Mesenchymal stem cell (in vitro differentiated cells and primary cell): Measurements from ENCODE around the gene ST7L.
A peak's percentile ranks its signal among the peaks of the same experiment; 100 is the strongest.
"Not testable (repeated sequence)": the region's sequence is repeated elsewhere in the genome, so short reads cannot be mapped to it uniquely, and the experiment has no call there.

Experiments used
- DNase-seq: peaks from one replicate; pipeline ENCODE4 v3.0.0-alpha.2; 2013
- H2AFZ ChIP-seq: one replicate; pipeline ENCODE4 v1.6.1; 2013; ENCODE audit warnings: low read depth, mild to moderate bottlenecking, control low read depth, inconsistent platforms, low read length, moderate library complexity
- H2AK5ac ChIP-seq: 2 replicates; pipeline ENCODE4 v1.6.1; 2013; ENCODE audit warnings: low read length, moderate library complexity, mild to moderate bottlenecking, inconsistent platforms; ENCODE audit not compliant: severe bottlenecking
- H2BK120ac ChIP-seq: one replicate; pipeline ENCODE4 v1.6.1; 2013; ENCODE audit warnings: low read depth, mild to moderate bottlenecking, inconsistent platforms, low read length, moderate library complexity
- H2BK12ac ChIP-seq, 2 experiments: one replicate each; pipeline ENCODE4 v1.6.1; 2013; ENCODE audit warnings: inconsistent platforms in 2 of 2, low read length in 2 of 2, mild to moderate bottlenecking in 2 of 2, moderate library complexity in 2 of 2, control low read depth in 1 of 2
- H2BK15ac ChIP-seq: one replicate; pipeline ENCODE4 v1.6.1; 2013; ENCODE audit warnings: mild to moderate bottlenecking, low read depth, inconsistent platforms; ENCODE audit not compliant: poor library complexity, severe bottlenecking
- H2BK5ac ChIP-seq: 2 replicates; pipeline ENCODE4 v1.6.1; 2013; ENCODE audit warnings: low read depth, mild to moderate bottlenecking, low read length, control low read depth, inconsistent platforms; ENCODE audit not compliant: poor library complexity, severe bottlenecking
- H3K14ac ChIP-seq, 2 experiments: one replicate each; pipeline ENCODE4 v1.6.1; 2013; ENCODE audit warnings: inconsistent platforms in 2 of 2, low read length in 2 of 2, control low read depth in 1 of 2, mild to moderate bottlenecking in 1 of 2, moderate library complexity in 1 of 2
- H3K18ac ChIP-seq, 2 experiments: one replicate each; pipeline ENCODE4 v1.6.1; 2013; ENCODE audit warnings: inconsistent platforms in 2 of 2, low read length in 2 of 2, control low read depth in 1 of 2, low read depth in 1 of 2, mild to moderate bottlenecking in 1 of 2
- H3K23ac ChIP-seq, 2 experiments: one replicate each; pipeline ENCODE4 v1.6.1; 2013; ENCODE audit warnings: inconsistent platforms in 2 of 2, low read length in 2 of 2, mild to moderate bottlenecking in 2 of 2, moderate library complexity in 2 of 2, control low read depth in 1 of 2
- H3K27ac ChIP-seq: 2 replicates; pipeline ENCODE4 v1.5.1; 2013; ENCODE audit warnings: mild to moderate bottlenecking, moderate library complexity, low read length, control low read depth, inconsistent platforms; ENCODE audit not compliant: poor library complexity, severe bottlenecking
- H3K27me3 ChIP-seq, 2 experiments: 2 replicates each; pipeline versions ENCODE4 v1.6.1 to v1.7.0; 2013; ENCODE audit warnings: low read length in 2 of 2, mild to moderate bottlenecking in 2 of 2, moderate library complexity in 2 of 2, control low read depth in 1 of 2, inconsistent platforms in 1 of 2; ENCODE audit not compliant: control insufficient read depth in 1 of 2, insufficient read depth in 1 of 2
- H3K36me3 ChIP-seq, 2 experiments: 2 replicates each; pipeline versions ENCODE4 v1.6.1 to v1.7.0; 2013; ENCODE audit warnings: low read length in 2 of 2, control low read depth in 1 of 2, inconsistent platforms in 1 of 2, low read depth in 1 of 2, mild to moderate bottlenecking in 1 of 2; ENCODE audit not compliant: insufficient read depth in 2 of 2, control insufficient read depth in 1 of 2
- H3K4ac ChIP-seq, 2 experiments: one replicate each; pipeline ENCODE4 v1.6.1; 2013; ENCODE audit warnings: inconsistent platforms in 2 of 2, low read length in 2 of 2, mild to moderate bottlenecking in 2 of 2, moderate library complexity in 2 of 2, control low read depth in 1 of 2, low read depth in 1 of 2
- H3K4me1 ChIP-seq: 2 replicates; pipeline ENCODE4 v1.6.1; 2013; ENCODE audit warnings: low read depth, low read length, control low read depth; ENCODE audit not compliant: control insufficient read depth, insufficient read depth
- H3K4me2 ChIP-seq: 2 replicates; pipeline ENCODE4 v1.6.1; 2013; ENCODE audit warnings: low read length, mild to moderate bottlenecking, inconsistent platforms; ENCODE audit not compliant: poor library complexity, severe bottlenecking
- H3K4me3 ChIP-seq, 2 experiments: 2 replicates each; pipeline versions ENCODE4 v1.5.1 to v1.7.0; 2013; ENCODE audit warnings: low read length in 2 of 2, mild to moderate bottlenecking in 2 of 2, control low read depth in 1 of 2, low read depth in 1 of 2; ENCODE audit not compliant: insufficient read depth in 1 of 2
- H3K79me1 ChIP-seq: replicated peaks from 2 replicates; pipeline ENCODE4 v1.6.1; 2013; ENCODE audit warnings: mild to moderate bottlenecking, control low read depth, low read length, inconsistent platforms; ENCODE audit not compliant: poor library complexity, severe bottlenecking
- H3K9ac ChIP-seq: 2 replicates; pipeline ENCODE4 v1.7.0; 2013; ENCODE audit warnings: mild to moderate bottlenecking, low read length, moderate library complexity
- H3K9me3 ChIP-seq: 2 replicates; pipeline ENCODE4 v1.7.0; 2013; ENCODE audit warnings: mild to moderate bottlenecking, low read length; ENCODE audit not compliant: control insufficient read depth
- H4K8ac ChIP-seq: one replicate; pipeline ENCODE4 v1.6.1; 2013; ENCODE audit warnings: inconsistent platforms, mild to moderate bottlenecking, low read length, moderate library complexity
- H4K91ac ChIP-seq: one replicate; pipeline ENCODE4 v1.6.1; 2013; ENCODE audit warnings: mild to moderate bottlenecking, low read length, inconsistent platforms
- WGBS: methylation state at CpG from one replicate; pipeline ENCODE4 v1.1.7; 2013; ENCODE audit warnings: mixed read lengths; 5-methylcytosine and 5-hydroxymethylcytosine counted together

The ST7L gene

GRCh38 chr1:112626193-112626592, 7.3 kb upstream of the ST7L start:
- peaks cover 6 to 41% of the 10 kb centered on the region in 2 experiments for H3K36me3 ChIP-seq
- over 99% methylated on average over 5 of the region's 5 CpGs for WGBS

GRCh38 chr1:112625696-112626095, 6.8 kb upstream of the ST7L start:
- Histone ChIP-seq H3K9me3 (no peaks in the 10 kb centered on the region), H3K9ac (no peak overlapping the region), H3K4ac (no peak overlapping the region), H3K23ac (no peak overlapping the region), H3K4me2 (no peak overlapping the region), H2AK5ac (no peak overlapping the region), H2BK5ac (no peak overlapping the region), H2BK120ac (no peak overlapping the region), H3K27me3 (no peaks in the 10 kb centered on the region), H2BK12ac (no peak overlapping the region), H3K18ac (no peak overlapping the region), H3K79me1 (no peaks in the 10 kb centered on the region), H4K8ac (no peak overlapping the region), H3K4me3 (no peak overlapping the region), H3K36me3 (peaks cover 6 to 36% of the 10 kb centered on the region in 2 experiments), H3K4me1 (peaks cover 5% of the 10 kb centered on the region), H4K91ac (no peak overlapping the region), H3K27ac (no peak overlapping the region), H2BK15ac (no peak overlapping the region), H2AFZ (no peak overlapping the region), H3K14ac (no peak overlapping the region)
- peak; percentile 56 for DNase-seq
- WGBS, result 88% methylated on average over 2 of the region's 2 CpGs

More at GRCh38 chr1:112626193-112626592, 7.3 kb upstream of the ST7L start:
- Histone ChIP-seq H3K9ac (no peak overlapping the region), H3K79me1 (no peaks in the 10 kb centered on the region), H3K27me3 (no peaks in the 10 kb centered on the region), H3K14ac (no peak overlapping the region), H3K4me3 (no peak overlapping the region), H2BK5ac (no peak overlapping the region), H3K27ac (no peak overlapping the region), H2AK5ac (no peak overlapping the region), H3K9me3 (no peaks in the 10 kb centered on the region), H3K23ac (no peak overlapping the region), H3K18ac (no peak overlapping the region), H2AFZ (no peak overlapping the region), H2BK120ac (no peak overlapping the region), H3K4ac (no peak overlapping the region), H4K91ac (no peak overlapping the region), H3K4me1 (peaks cover 5% of the 10 kb centered on the region), H2BK15ac (no peak overlapping the region), H3K4me2 (no peak overlapping the region), H2BK12ac (no peak overlapping the region), H4K8ac (no peak overlapping the region)
- no peak for DNase-seq

- not testable (repeated sequence) for H2BK15ac ChIP-seq, H3K27me3 ChIP-seq, H3K4me3 ChIP-seq, H3K14ac ChIP-seq, H3K18ac ChIP-seq, H2AK5ac ChIP-seq, H3K9me3 ChIP-seq, H4K8ac ChIP-seq, H4K91ac ChIP-seq, H3K4me2 ChIP-seq, H3K27ac ChIP-seq, H2BK5ac ChIP-seq, H3K79me1 ChIP-seq, H3K4me1 ChIP-seq, DNase-seq, H2BK120ac ChIP-seq, H2BK12ac ChIP-seq, H2AFZ ChIP-seq, H3K9ac ChIP-seq, H3K4ac ChIP-seq, H3K23ac ChIP-seq
- 100% methylated on average over 1 of the region's 5 CpGs for WGBS
- peaks cover 3 to 31% of the 10 kb centered on the region in 2 experiments for H3K36me3 ChIP-seq
These were observed 5.6 kb upstream of the ST7L start for GRCh38 chr1:112624493-112624892.

- H3K9ac ChIP-seq, result peak overlapping the region; percentile 100
- no peaks in the 10 kb centered on the region for H3K27me3 ChIP-seq
- H3K36me3 ChIP-seq, result peaks cover 5 to 14% of the 10 kb centered on the region in 2 experiments
- H3K14ac ChIP-seq, result no peak overlapping the region
- DNase-seq, result no peak
- no peak overlapping the region for H2BK15ac ChIP-seq
- H3K18ac ChIP-seq, result peak overlapping the region in 1 of 2 experiments; percentile 99
- H4K8ac ChIP-seq, result no peak overlapping the region
- WGBS, result 13% methylated on average over 3 of the region's 6 CpGs
- no peak overlapping the region for H2BK5ac ChIP-seq
- no peaks in the 10 kb centered on the region for H3K9me3 ChIP-seq
- no peak overlapping the region for H3K23ac ChIP-seq
- H4K91ac ChIP-seq, result no peak overlapping the region
- no peaks in the 10 kb centered on the region for H3K79me1 ChIP-seq
- no peak overlapping the region for H2AFZ ChIP-seq
- peaks cover 4% of the 10 kb centered on the region for H3K4me1 ChIP-seq
- no peak overlapping the region for H2BK120ac ChIP-seq
- H2AK5ac ChIP-seq, result peak overlapping the region; percentile 85
- H3K27ac ChIP-seq, result peak overlapping the region; percentile 74
- H3K4me3 ChIP-seq, result peak overlapping the region; percentile 81 to 97
- peak overlapping the region; percentile 41 for H3K4me2 ChIP-seq
- H2BK12ac ChIP-seq, result no peak overlapping the region
- H3K4ac ChIP-seq, result peak overlapping the region in 1 of 2 experiments; percentile 93
These were observed 1.4 kb upstream of the ST7L start for GRCh38 chr1:112620377-112620695.
